GM19372 (cell line): Measurements from ENCODE around the gene IL13.

Source experiments
- ATAC-seq: cut with Tn5 transposase; IDR thresholded peaks from one replicate; pipeline ENCODE4 v1.9.1; 2021; ENCODE audit warnings: mild to moderate bottlenecking, low read depth, moderate library complexity; ENCODE audit not compliant: unreplicated experiment

Gene IL13

DNA sequence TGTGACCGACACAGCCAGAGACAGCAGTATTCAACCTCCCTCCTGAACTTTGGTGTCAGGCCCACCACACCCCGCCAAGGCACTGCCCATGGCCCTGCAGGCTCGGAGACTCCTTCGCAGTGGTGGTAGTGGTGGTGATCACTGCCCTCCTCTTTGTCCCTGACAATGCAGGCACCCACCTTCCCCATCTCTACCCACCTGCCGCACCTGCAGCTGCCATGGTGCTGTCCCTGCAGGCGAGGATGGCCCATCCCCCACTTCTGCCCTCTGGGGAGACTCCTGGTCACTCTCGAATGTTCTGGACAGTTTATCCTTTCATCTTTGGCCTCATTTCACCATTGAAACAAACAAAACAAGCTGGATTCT lies 11.5 kb downstream of the IL13 start:
- ATAC-seq = no peak

- ATAC-seq = no peak
Observed at GRCh38 chr5:132669966-132670882, 12.3 kb downstream of the IL13 start.

DNA sequence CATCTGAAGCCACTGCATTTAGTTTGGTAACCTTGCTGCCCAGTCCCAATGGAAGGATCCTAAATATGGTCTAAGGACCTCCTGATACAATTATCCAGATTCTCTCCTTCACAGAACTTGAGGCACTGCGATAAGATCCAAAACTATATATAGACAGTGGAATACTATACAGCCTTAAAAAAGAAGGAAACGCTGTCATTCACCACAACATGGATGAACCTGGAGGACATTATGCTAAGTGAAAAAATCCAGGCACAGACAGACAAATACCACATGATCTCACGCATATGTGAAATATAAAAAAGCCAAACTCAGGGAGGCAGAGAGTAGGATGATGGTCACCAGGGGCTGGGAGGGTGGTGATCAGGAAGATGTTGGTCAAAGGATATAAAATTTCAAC lies 13.0 kb downstream of the IL13 start:
- no peak for ATAC-seq

DNA sequence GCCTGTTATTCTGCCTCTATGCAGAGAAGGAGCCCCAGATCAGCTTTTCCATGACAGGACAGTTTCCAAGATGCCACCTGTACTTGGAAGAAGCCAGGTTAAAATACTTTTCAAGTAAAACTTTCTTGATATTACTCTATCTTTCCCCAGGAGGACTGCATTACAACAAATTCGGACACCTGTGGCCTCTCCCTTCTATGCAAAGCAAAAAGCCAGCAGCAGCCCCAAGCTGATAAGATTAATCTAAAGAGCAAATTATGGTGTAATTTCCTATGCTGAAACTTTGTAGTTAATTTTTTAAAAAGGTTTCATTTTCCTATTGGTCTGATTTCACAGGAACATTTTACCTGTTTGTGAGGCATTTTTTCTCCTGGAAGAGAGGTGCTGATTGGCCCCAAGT lies 15.5 kb downstream of the IL13 start:
- ATAC-seq = no peak

DNA sequence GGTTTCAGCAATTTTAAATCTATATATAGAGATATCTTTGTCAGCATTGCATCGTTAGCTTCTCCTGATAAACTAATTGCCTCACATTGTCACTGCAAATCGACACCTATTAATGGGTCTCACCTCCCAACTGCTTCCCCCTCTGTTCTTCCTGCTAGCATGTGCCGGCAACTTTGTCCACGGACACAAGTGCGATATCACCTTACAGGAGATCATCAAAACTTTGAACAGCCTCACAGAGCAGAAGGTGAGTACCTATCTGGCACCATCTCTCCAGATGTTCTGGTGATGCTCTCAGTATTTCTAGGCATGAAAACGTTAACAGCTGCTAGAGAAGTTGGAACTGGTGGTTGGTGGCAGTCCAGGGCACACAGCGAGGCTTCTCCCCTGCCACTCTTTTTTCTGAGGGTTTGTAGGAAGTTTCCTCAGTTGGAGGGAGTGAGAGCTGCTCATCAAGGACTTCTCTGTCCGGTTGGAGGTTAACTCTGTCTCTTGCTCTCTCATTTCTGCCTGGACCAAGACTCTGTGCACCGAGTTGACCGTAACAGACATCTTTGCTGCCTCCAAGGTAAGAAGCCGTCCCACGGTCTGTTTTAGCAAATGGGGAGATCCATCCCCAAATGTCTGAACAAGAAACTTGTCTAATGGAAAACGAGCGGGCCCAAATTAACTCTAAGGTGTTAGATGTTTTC lies 16.1 kb downstream of the IL13 start, which contains the start of gene IL4:
Gene IL4 (plus strand): TSS at position 51 of the 692 bp plus-strand sequence. CDS start 62 bp downstream, at position 113.
- no peak for ATAC-seq

DNA sequence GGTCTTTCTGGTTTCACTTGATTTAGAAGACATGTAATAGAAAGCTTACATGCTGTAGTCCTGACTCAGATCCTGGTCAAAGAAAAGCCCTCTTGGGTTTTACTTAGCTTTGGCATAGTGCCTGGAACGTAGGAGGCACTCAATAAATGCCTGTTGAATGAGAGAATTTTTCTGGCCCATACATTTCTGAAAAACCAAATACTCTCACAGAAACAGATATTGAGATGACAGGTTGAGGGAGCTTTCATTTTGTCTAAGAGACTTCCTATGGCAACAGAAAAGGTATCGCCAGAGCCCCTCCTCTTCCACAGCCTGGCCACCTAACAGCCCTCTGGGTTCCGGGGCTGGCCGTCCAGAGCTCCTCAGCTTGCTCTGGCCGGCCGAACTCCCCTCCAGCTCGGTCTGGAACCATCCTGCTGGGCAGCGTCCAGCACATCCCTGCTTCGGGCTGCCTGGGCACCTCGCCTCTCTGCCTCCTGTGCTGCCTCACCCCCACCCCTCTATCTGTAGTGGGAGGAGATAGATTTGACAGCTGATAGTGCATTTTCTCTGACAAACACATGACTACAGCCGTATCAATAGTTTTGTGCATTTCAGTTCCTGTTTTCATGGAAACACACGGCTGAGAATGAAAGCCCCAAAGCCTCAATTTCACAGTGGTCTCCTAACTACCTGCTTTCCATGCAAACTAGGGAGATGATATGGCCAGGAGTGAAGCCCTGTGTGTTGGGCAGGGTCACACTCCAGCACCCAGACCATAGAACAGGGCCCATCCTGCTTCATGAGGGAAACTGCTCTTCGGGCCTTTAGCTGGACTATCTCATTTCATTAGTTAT lies 16.9 kb downstream of the IL13 start:
- peak; percentile 86 for ATAC-seq

GRCh38 chr5:132675936-132676689 lies 18.1 kb downstream of the IL13 start:
- no peak for ATAC-seq

DNA sequence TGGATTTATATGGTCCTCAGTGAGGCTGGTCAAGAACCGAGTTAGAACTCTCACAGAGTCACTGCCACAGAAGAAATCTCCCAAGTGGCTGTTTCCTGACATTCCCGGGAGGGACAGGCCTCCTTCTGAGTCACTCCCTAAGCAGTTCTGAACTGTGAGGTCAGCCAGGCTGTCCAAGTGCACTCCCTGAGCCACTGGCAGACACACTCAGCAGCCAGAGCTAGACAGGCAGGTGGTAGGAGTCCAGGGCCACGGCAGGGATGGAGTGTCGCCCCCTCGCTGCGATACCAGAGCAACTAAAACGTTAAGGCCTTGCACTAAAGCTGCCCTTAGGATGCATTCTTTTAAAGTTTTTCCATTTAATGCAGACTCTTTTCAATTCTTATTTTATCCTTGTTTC lies 19.2 kb downstream of the IL13 start:
- no peak for ATAC-seq

GRCh38 chr5:132677682-132678400 lies 19.9 kb downstream of the IL13 start:
- no peak for ATAC-seq

DNA sequence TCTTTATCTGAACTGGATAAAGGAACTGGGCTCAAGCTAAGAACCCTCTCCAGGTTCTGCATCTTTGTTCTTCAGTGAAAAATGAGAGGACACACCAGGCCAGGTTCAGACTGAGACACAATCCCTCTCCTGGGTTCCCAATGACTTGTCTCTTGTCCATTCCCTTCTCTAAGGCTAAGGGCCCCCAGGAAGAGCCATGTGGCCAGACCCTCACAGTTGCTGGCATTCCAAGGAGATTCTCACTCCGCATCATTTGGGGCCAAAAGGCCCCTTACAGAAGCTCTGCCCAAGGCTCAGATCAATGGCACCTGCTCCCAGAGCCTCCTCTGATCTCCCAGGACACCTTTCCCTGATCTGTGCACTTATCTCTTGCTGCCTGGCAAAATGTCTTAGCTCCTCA lies 20.8 kb downstream of the IL13 start:
- no peak for ATAC-seq

DNA sequence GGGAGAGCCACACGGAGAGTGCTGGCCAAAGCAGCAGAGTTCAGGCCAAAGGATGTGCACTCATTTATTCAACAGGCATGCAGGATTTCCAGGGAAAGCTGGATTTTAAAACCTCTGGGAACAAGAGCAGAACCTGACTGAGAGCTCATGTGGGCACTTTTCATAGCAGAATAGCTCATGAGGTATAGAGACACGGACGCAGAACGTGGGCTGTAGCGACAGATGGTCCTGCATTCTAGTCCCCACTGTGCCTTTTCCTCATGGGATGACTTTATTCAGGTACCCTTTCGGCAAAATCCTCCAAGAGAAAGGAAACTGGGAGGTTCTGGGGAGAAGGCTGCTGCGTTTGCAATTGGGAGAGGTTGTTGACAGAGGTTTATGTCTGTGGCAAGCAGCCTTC lies 21.2 kb downstream of the IL13 start:
- no peak for ATAC-seq

DNA sequence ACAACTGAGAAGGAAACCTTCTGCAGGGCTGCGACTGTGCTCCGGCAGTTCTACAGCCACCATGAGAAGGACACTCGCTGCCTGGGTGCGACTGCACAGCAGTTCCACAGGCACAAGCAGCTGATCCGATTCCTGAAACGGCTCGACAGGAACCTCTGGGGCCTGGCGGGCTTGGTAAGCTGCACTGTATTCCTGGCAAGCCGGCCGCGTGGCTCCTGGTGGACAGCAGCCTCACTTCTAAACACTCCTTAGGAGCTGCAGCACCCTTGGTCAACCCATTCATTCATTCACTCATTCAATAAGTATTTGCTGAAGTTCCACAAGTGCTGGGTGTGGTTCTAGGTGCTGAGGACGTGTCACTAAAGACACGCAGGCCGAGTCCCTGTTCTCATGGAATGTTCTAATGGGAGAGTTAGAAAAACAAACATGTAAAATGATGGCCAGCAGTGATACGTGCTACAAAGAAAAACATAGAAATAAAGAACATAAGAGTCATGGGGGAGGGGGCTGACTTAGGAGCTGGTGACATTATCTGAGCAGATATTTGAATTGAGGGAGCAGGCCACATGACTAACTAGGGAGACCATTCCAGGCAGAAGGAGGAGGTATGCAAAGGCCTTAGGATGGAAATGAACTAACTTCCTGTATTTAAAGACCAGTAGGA lies 21.9 kb downstream of the IL13 start:
- ATAC-seq = no peak

DNA sequence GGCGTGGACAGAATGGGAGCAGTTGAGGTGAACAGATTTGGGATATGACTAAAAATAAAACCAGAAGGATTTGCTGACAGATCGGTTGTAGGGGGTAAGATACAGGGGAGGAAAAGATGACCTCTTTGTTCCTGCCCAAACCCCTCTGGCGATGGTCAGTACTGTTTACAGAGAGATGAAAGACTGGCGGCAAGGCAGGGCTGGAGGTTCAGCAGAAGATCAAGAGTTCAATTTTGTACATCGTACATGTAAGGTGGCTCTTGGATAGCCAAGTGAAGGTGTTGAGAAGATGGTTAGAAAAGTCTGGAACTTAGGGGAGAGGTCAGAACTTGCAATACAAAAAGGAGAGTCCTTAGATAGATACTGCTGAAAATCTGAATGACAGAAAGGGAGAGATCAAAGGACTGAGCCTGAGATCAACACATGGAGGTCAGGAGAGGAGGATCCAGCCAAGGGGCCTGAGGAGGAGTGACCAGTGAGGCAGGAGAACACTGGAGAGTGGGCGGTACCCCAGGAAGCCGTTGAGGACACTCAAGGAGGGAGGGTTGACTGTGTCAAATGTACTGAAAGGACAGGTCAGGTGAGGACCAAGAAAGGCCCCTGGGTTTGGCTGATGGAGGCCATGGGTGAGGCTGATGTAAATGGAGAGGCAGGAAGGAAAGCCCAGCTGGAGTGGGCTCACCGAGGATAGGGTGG lies 23.0 kb downstream of the IL13 start:
- ATAC-seq = no peak

DNA sequence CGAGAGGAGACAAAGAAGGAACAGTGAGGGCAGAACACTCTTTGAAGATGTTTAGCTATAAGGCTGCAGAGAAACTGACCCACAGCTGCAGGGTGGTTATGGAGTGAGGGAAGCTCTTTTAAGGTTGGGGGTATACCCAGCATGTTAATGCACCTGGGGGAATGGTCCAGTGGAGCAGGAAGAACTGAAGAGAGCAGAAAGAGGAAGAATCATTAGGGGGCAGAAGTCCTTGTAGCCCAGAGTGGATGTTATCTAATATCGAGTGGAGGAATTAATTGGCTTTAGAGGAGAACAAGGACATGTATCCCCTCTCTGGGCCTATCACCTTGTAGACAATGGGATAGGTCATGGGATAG lies 23.5 kb downstream of the IL13 start:
- ATAC-seq = no peak

DNA sequence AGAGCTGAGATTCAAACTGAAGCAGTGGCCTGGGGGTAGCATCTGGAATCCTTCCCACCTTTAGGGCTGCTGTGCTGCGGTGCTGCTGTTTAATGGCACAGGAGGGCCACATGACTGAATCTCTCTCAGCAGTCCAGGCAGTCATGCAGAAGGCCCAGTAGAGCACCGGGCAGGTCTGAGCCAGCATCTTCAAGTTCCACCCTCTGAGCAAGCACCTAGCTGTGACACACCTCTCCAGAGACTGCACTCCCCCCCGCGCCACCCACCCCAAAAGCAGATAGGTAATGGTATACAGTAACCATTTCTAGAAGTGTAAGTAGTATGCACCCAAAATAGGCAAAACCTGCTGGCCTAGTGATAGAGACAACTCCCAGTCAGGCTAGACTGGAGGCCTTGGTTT lies 24.0 kb downstream of the IL13 start:
- ATAC-seq = no peak

DNA sequence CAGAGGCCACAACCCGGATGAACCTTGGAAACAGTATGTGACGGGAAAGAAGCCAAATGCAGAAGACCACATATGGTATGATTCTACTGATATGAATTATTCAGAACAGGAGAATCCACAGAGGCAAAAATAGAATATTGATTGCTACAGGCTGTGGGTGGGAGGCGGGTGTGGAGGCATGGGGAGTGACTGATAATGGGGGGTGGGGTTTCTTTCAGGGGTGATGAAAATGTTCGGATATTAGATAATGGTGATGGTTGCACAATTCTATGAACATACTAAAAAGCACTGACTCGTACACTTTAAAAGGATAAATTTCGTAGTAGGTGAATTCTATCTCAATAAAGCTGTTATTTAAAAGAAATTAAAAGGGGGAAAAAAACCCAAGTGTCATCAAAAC lies 26.5 kb downstream of the IL13 start:
- no peak for ATAC-seq

GRCh38 chr5:132684922-132685720 lies 27.1 kb downstream of the IL13 start:
- ATAC-seq = no peak

GRCh38 chr5:132686193-132686592 lies 28.2 kb downstream of the IL13 start:
- no peak for ATAC-seq
